ENCODE results near the gene BRCA1.

DNA sequence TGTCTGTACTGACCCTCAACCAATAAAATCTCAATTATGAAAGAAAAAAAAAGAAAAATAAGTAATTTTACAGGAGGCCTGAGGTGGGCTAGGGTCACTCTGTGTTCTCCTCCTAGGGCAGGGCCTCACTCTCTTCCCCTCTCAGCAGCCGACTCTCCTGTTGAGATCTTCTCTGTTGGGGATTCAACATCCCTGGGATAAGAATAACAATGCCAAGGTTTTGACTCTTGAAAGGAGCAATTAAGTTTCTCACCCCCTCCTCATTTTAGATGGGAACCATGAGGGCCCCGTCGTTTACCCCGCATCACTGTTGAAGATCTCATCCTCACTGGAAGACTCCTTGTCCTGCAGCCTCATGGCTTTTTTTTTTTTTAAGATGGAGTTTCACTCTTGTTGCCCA is 21.5 kb upstream of the BRCA1 start:
- no peak for TF ChIP-seq POLR2A (IDR thresholded peaks at IDR 0.05)
- TF ChIP-seq, protein P1, sequence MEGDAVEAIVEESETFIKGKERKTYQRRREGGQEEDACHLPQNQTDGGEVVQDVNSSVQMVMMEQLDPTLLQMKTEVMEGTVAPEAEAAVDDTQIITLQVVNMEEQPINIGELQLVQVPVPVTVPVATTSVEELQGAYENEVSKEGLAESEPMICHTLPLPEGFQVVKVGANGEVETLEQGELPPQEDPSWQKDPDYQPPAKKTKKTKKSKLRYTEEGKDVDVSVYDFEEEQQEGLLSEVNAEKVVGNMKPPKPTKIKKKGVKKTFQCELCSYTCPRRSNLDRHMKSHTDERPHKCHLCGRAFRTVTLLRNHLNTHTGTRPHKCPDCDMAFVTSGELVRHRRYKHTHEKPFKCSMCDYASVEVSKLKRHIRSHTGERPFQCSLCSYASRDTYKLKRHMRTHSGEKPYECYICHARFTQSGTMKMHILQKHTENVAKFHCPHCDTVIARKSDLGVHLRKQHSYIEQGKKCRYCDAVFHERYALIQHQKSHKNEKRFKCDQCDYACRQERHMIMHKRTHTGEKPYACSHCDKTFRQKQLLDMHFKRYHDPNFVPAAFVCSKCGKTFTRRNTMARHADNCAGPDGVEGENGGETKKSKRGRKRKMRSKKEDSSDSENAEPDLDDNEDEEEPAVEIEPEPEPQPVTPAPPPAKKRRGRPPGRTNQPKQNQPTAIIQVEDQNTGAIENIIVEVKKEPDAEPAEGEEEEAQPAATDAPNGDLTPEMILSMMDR (IDR thresholded peaks at IDR 0.05) = no peak

Data from adrenal gland (tissue), 5 donors.